ENCODE measurements around the gene EXOC4. TPM values are rescaled to one million over a fixed set of nuclear protein-coding genes. Genes with fewer than 3 reads are reported as not detected.

Gene EXOC4
- total RNA-seq, 1 experiment from 2014 or later: 71.0 TPM

GRCh38 chr7:133272336-133272735 lies 19.5 kb downstream of the EXOC4 start:
- intact Hi-C loops (cut with micrococcal nuclease; ENCODE audit: unreplicated experiment) (no loop called here), in situ Hi-C loops (cut with HindIII; ENCODE audit: low pct_unique_long_range_greater_than_20kb, low sequenced_read_pairs) (no loop called here)
- Histone ChIP-seq H3K27me3 (ENCODE audit: control insufficient read depth, insufficient read depth, low read length) (no peaks in the 10 kb centered on the region), H3K9me3 (ENCODE audit: control insufficient read depth, insufficient read depth, low read depth, low read length) (no peaks in the 10 kb centered on the region), H3K36me3 (ENCODE audit: control insufficient read depth, insufficient read depth, low read length) (no peaks in the 10 kb centered on the region; the same call in none of the 2 replicates), H3K4me1 (ENCODE audit: control insufficient read depth, insufficient read depth, low read length) (no peaks in the 10 kb centered on the region), H3K4me3 (ENCODE audit: low read depth in 2 of 2, low read length in 2 of 2) (no peak overlapping the region), H3K27ac (ENCODE audit: low read length) (no peak overlapping the region)
- ChIA-PET POLR2A (no interaction called here), CTCF (no interaction called here)
- TF ChIP-seq TCF7L2 (IDR thresholded peaks at IDR 0.05; ENCODE audit: low read depth, low read length): no peak
- TF ChIP-seq SIN3A (IDR thresholded peaks at IDR 0.05; ENCODE audit: borderline replicate concordance, insufficient read depth, low read depth, low read length): no peak
- TF ChIP-seq POLR2AphosphoS5 (IDR thresholded peaks at IDR 0.05; ENCODE audit: low read depth, low read length): no peak
- TF ChIP-seq CTCF (IDR thresholded peaks at IDR 0.05): no peak
- no peak for TF ChIP-seq REST (IDR thresholded peaks at IDR 0.05; ENCODE audit: insufficient read depth in 1 of 2, low read depth in 2 of 2, low read length in 1 of 2)
- ATAC-seq: no peak
- no TSS peak for BruUV-seq (replicated peaks)
- no peak for DNase-seq (ENCODE audit: low read depth, low spot score)

- TF ChIP-seq CTCF (IDR thresholded peaks at IDR 0.05) (no peak), SIN3A (IDR thresholded peaks at IDR 0.05; ENCODE audit: borderline replicate concordance, insufficient read depth, low read depth, low read length) (no peak), REST (IDR thresholded peaks at IDR 0.05; ENCODE audit: insufficient read depth in 1 of 2, low read depth in 2 of 2, low read length in 1 of 2) (no peak), POLR2AphosphoS5 (IDR thresholded peaks at IDR 0.05; ENCODE audit: low read depth, low read length) (no peak), TCF7L2 (IDR thresholded peaks at IDR 0.05; ENCODE audit: low read depth, low read length) (no peak)
- DNase-seq (ENCODE audit: low read depth, low spot score) (no peak), ATAC-seq (no peak)
- intact Hi-C loops (cut with micrococcal nuclease; ENCODE audit: unreplicated experiment): no loop called here
- no peak overlapping the region for H3K4me3 ChIP-seq (ENCODE audit: low read depth in 2 of 2, low read length in 2 of 2)
- no peaks in the 10 kb centered on the region; the same call in none of the 2 replicates for H3K36me3 ChIP-seq (ENCODE audit: control insufficient read depth, insufficient read depth, low read length)
- ChIA-PET CTCF (no interaction called here), POLR2A (no interaction called here)
- H3K4me1 ChIP-seq (ENCODE audit: control insufficient read depth, insufficient read depth, low read length): no peaks in the 10 kb centered on the region
- H3K27me3 ChIP-seq (ENCODE audit: control insufficient read depth, insufficient read depth, low read length): no peaks in the 10 kb centered on the region
- BruUV-seq (replicated peaks): no TSS peak
- in situ Hi-C loops (cut with HindIII; ENCODE audit: low pct_unique_long_range_greater_than_20kb, low sequenced_read_pairs): no loop called here
- no peaks in the 10 kb centered on the region for H3K9me3 ChIP-seq (ENCODE audit: control insufficient read depth, insufficient read depth, low read depth, low read length)
- H3K27ac ChIP-seq (ENCODE audit: low read length): no peak overlapping the region
Observed at GRCh38 chr7:133273227-133273626, 20.3 kb downstream of the EXOC4 start.

Data from Panc1 (cell line).